Spleen (tissue), 7 donors: ENCODE results near the gene MEST.

ENCODE experiments used
- POLR2A ChIP-seq, 3 donors: fragments of 450-650 bp; IDR thresholded peaks; one replicate each; pipeline ENCODE4 v1.5.1; 2017; ENCODE audit warnings: antibody characterized with exemption in 3 of 3, mild to moderate bottlenecking in 1 of 3
- TF ChIP-seq, protein P1 (sequence below), 11 experiments: fragments of 200-600 bp in 7 of 11; fragments of 450-650 bp in 4 of 11; sonication (generic) in 4 of 11; IDR thresholded peaks in 8 of 11; conservative IDR thresholded peaks in 3 of 11; 1 replicate in 7 of 11; 2 replicates in 4 of 11; pipeline versions ENCODE4 v1.4.0 to v1.8.0; 2016 to 2021; ENCODE audit warnings: antibody characterized with exemption in 11 of 11, inconsistent platforms in 4 of 11, mild to moderate bottlenecking in 1 of 11
- donor health status: DM: no; HTN: no; CAD: no; lungs with moderate emphysema.
- donor health status: DM: no; HTN: no; CAD: no.
- donor health status: DM: no; HTN: no; CAD: no.

DNA sequence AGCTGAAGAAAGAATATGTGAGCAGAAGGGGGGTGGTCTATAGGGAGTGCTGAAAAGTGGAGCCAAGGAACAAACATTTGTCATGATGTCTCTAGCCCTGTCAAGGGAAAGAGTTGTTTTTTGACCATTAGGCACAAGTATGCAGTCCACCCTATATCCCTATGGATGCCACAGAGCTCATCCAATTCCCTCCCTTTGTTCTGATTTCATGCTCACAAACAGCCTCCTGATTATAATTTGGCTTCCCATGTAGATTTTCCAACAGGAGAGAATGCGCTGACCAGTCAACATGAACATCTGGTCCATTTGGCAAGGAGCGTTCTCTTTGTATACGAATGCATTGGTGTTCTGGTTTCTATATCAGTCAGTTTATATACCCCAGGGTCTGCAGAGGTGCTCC is 38.9 kb upstream of the MEST start:
- TF ChIP-seq, protein P1, sequence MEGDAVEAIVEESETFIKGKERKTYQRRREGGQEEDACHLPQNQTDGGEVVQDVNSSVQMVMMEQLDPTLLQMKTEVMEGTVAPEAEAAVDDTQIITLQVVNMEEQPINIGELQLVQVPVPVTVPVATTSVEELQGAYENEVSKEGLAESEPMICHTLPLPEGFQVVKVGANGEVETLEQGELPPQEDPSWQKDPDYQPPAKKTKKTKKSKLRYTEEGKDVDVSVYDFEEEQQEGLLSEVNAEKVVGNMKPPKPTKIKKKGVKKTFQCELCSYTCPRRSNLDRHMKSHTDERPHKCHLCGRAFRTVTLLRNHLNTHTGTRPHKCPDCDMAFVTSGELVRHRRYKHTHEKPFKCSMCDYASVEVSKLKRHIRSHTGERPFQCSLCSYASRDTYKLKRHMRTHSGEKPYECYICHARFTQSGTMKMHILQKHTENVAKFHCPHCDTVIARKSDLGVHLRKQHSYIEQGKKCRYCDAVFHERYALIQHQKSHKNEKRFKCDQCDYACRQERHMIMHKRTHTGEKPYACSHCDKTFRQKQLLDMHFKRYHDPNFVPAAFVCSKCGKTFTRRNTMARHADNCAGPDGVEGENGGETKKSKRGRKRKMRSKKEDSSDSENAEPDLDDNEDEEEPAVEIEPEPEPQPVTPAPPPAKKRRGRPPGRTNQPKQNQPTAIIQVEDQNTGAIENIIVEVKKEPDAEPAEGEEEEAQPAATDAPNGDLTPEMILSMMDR (IDR thresholded peaks at IDR 0.05 in 8 of 11, conservative IDR thresholded peaks at IDR 0.05 in 3 of 11): no peak
- TF ChIP-seq POLR2A (IDR thresholded peaks at IDR 0.05): no peak
